ENCODE measurements around the gene ZNF333.

The ZNF333 gene

GRCh38 chr19:14682084-14682483 lies 7.8 kb upstream of the ZNF333 start:
- Histone ChIP-seq H3K27ac (replicated peaks; ENCODE audit: low read length) (no peak overlapping the region), H4K8ac (ENCODE audit: low read depth, low read length) (no peak overlapping the region), H3K79me1 (ENCODE audit: low read depth, low read length) (no peaks in the 10 kb centered on the region), H2AK5ac (ENCODE audit: low read depth, low read length) (no peak overlapping the region), H3K4me1 (ENCODE audit: control insufficient read depth in 2 of 2, insufficient read depth in 1 of 2, low read depth in 1 of 2, low read length in 2 of 2) (no peaks in the 10 kb centered on the region), H3K14ac (ENCODE audit: low read length) (no peak overlapping the region), H3K9me3 (replicated peaks in 1 of 2; ENCODE audit: control insufficient read depth in 2 of 2, insufficient read depth in 1 of 2, low read depth in 1 of 2, low read length in 2 of 2) (peaks cover 0 to 3% of the 10 kb centered on the region in 2 donors), H3K4ac (ENCODE audit: low read length) (no peak overlapping the region), H3K36me3 (replicated peaks in 1 of 2; ENCODE audit: control insufficient read depth in 2 of 2, insufficient read depth in 2 of 2, low read length in 2 of 2) (no peaks in the 10 kb centered on the region), H3K4me3 (ENCODE audit: low read length in 2 of 2) (no peak overlapping the region), H3K27me3 (ENCODE audit: control insufficient read depth in 3 of 3, insufficient read depth in 3 of 3, low read depth in 1 of 3, low read length in 3 of 3) (peaks cover 0 to 12% (median 4%) of the 10 kb centered on the region in 3 experiments), H3K23ac (ENCODE audit: low read depth, low read length, poor library complexity) (no peak overlapping the region), H3K4me2 (ENCODE audit: insufficient read depth, low read length, poor library complexity, severe bottlenecking) (no peak overlapping the region), H4K91ac (ENCODE audit: low read depth, low read length, poor library complexity) (no peak overlapping the region), H2BK120ac (ENCODE audit: low read depth, low read length) (no peak overlapping the region), H3K9ac (ENCODE audit: low read depth, low read length, poor library complexity) (no peak overlapping the region), H2BK5ac (ENCODE audit: low read length) (no peak overlapping the region), H2AFZ (ENCODE audit: low read length) (no peak overlapping the region), H2BK15ac (ENCODE audit: low read length) (no peak overlapping the region), H2BK12ac (ENCODE audit: low read length) (no peak overlapping the region), H3K18ac (ENCODE audit: low read length) (no peak overlapping the region)
- DNase-seq (ENCODE audit: low spot score): no peak
- WGBS, 2 donors (ENCODE audit: extremely low coverage in 2 of 2, insufficient read length in 2 of 2, insufficient replicate concordance in 1 of 2): 100% methylated on average over 2 of the region's 2 CpGs

DNA sequence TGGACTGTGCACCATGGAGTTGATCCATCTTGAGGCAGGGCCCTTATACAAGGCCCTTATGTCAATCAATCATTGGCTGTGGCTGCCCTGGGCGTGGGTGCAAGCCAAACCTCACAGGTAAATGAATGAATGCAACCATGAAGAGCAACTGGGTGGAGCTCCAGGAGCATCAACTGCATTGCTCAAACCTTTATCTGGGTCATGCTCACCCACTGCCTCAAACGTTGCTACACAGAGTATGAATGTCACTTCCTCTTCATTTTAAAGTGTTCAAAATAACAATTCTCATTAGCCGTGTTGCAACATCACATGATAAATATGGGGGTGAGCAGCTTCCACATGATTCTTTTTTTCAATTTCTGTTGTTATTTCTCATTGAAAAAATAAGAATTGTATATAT lies 6.4 kb upstream of the ZNF333 start:
- no peak overlapping the region for H3K27ac ChIP-seq (replicated peaks; ENCODE audit: low read length)
- no peaks in the 10 kb centered on the region for H3K79me1 ChIP-seq (ENCODE audit: low read depth, low read length)
- H2AK5ac ChIP-seq (ENCODE audit: low read depth, low read length): no peak overlapping the region
- H3K4ac ChIP-seq (ENCODE audit: low read length): no peak overlapping the region
- H2BK15ac ChIP-seq (ENCODE audit: low read length): no peak overlapping the region
- H4K8ac ChIP-seq (ENCODE audit: low read depth, low read length): no peak overlapping the region
- H2AFZ ChIP-seq (ENCODE audit: low read length): no peak overlapping the region
- no peak overlapping the region for H3K14ac ChIP-seq (ENCODE audit: low read length)
- no peak overlapping the region for H3K4me2 ChIP-seq (ENCODE audit: insufficient read depth, low read length, poor library complexity, severe bottlenecking)
- H2BK120ac ChIP-seq (ENCODE audit: low read depth, low read length): no peak overlapping the region
- H3K4me1 ChIP-seq (ENCODE audit: control insufficient read depth in 2 of 2, insufficient read depth in 1 of 2, low read depth in 1 of 2, low read length in 2 of 2): no peaks in the 10 kb centered on the region
- DNase-seq (ENCODE audit: low spot score): no peak
- no peak overlapping the region for H2BK5ac ChIP-seq (ENCODE audit: low read length)
- H3K9ac ChIP-seq (ENCODE audit: low read depth, low read length, poor library complexity): no peak overlapping the region
- H3K4me3 ChIP-seq (ENCODE audit: low read length in 2 of 2): no peak overlapping the region
- H4K91ac ChIP-seq (ENCODE audit: low read depth, low read length, poor library complexity): no peak overlapping the region
- no peaks in the 10 kb centered on the region for H3K36me3 ChIP-seq (replicated peaks in 1 of 2; ENCODE audit: control insufficient read depth in 2 of 2, insufficient read depth in 2 of 2, low read length in 2 of 2)
- H3K18ac ChIP-seq (ENCODE audit: low read length): no peak overlapping the region
- H3K27me3 ChIP-seq (ENCODE audit: control insufficient read depth in 3 of 3, insufficient read depth in 3 of 3, low read depth in 1 of 3, low read length in 3 of 3): peaks cover 0 to 12% (median 4%) of the 10 kb centered on the region in 3 experiments
- WGBS, 2 donors (ENCODE audit: extremely low coverage in 2 of 2, insufficient read length in 2 of 2, insufficient replicate concordance in 1 of 2): no CpG with 5 or more reads among the region's 3 CpGs
- peaks cover 0 to under 1% of the 10 kb centered on the region in 2 donors for H3K9me3 ChIP-seq (replicated peaks in 1 of 2; ENCODE audit: control insufficient read depth in 2 of 2, insufficient read depth in 1 of 2, low read depth in 1 of 2, low read length in 2 of 2)
- no peak overlapping the region for H2BK12ac ChIP-seq (ENCODE audit: low read length)
- H3K23ac ChIP-seq (ENCODE audit: low read depth, low read length, poor library complexity): no peak overlapping the region

DNA sequence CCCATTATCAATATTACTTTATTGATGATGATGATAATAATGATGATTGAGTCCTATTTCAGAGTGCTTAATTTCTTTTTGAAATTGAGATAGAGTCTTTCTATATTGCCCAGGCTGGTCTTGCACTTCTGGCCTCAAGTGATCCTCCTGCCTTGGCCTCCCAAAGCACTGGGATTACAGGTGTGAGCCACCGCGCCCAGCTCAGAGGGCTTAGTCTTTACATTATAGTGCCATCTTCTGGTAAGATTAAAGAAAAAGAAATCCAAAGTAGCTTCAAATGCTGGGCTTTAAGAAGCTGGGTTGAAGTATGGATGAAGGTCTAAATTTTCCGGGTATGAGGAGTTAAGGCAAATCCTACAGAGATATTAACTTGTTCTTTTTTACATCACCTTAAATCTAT lies 3.4 kb upstream of the ZNF333 start:
- no peak overlapping the region for H2AFZ ChIP-seq (ENCODE audit: low read length)
- H4K8ac ChIP-seq (ENCODE audit: low read depth, low read length): no peak overlapping the region
- H3K4me3 ChIP-seq (ENCODE audit: low read length in 2 of 2): no peak overlapping the region
- H3K4ac ChIP-seq (ENCODE audit: low read length): no peak overlapping the region
- no peak overlapping the region for H3K9ac ChIP-seq (ENCODE audit: low read depth, low read length, poor library complexity)
- WGBS, 2 donors (ENCODE audit: extremely low coverage in 2 of 2, insufficient read length in 2 of 2, insufficient replicate concordance in 1 of 2): no CpG with 5 or more reads among the region's 3 CpGs
- H2BK5ac ChIP-seq (ENCODE audit: low read length): no peak overlapping the region
- DNase-seq (ENCODE audit: low spot score): no peak
- H3K4me2 ChIP-seq (ENCODE audit: insufficient read depth, low read length, poor library complexity, severe bottlenecking): no peak overlapping the region
- no peaks in the 10 kb centered on the region for H3K4me1 ChIP-seq (ENCODE audit: control insufficient read depth in 2 of 2, insufficient read depth in 1 of 2, low read depth in 1 of 2, low read length in 2 of 2)
- no peak overlapping the region for H2AK5ac ChIP-seq (ENCODE audit: low read depth, low read length)
- no peaks in the 10 kb centered on the region for H3K9me3 ChIP-seq (replicated peaks in 1 of 2; ENCODE audit: control insufficient read depth in 2 of 2, insufficient read depth in 1 of 2, low read depth in 1 of 2, low read length in 2 of 2)
- no peak overlapping the region for H3K23ac ChIP-seq (ENCODE audit: low read depth, low read length, poor library complexity)
- no peak overlapping the region for H2BK12ac ChIP-seq (ENCODE audit: low read length)
- H3K79me1 ChIP-seq (ENCODE audit: low read depth, low read length): no peaks in the 10 kb centered on the region
- H2BK15ac ChIP-seq (ENCODE audit: low read length): no peak overlapping the region
- H4K91ac ChIP-seq (ENCODE audit: low read depth, low read length, poor library complexity): no peak overlapping the region
- peaks cover 0 to 12% (median 0%) of the 10 kb centered on the region in 3 experiments for H3K27me3 ChIP-seq (ENCODE audit: control insufficient read depth in 3 of 3, insufficient read depth in 3 of 3, low read depth in 1 of 3, low read length in 3 of 3)
- H3K14ac ChIP-seq (ENCODE audit: low read length): no peak overlapping the region
- H3K36me3 ChIP-seq (replicated peaks in 1 of 2; ENCODE audit: control insufficient read depth in 2 of 2, insufficient read depth in 2 of 2, low read length in 2 of 2): no peaks in the 10 kb centered on the region
- H3K27ac ChIP-seq (replicated peaks; ENCODE audit: low read length): no peak overlapping the region
- H3K18ac ChIP-seq (ENCODE audit: low read length): no peak overlapping the region
- H2BK120ac ChIP-seq (ENCODE audit: low read depth, low read length): no peak overlapping the region

DNA sequence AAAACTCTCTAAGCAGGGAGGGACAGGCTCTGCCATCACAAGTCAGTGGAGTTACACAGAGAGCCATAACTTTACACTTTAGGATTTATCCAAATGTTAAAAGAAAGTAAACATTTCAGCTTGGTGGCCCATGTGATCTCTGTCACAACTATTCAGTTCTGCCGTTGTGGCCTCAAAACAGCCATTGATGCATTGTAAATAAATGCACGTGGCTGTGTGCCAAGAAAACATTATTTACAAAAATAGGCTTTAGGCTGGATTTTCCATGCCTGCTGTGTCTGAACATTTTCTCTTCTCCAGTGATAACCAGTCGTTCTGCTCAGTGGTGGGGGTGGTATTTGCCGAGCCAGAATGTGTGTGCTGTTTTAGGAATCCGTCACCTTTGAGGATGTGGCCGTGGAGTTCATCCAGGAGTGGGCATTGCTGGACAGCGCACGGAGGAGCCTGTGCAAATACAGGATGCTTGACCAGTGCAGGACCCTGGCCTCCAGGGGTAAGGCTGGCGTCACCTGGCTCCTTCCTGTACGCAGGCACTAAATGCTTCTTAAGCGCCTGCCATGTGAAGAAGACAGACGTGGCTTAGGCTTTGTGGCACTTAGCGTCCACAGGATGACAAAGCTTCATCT lies 4.9 kb downstream of the ZNF333 start:
- Histone ChIP-seq H3K14ac (ENCODE audit: low read length) (no peak overlapping the region), H4K8ac (ENCODE audit: low read depth, low read length) (no peak overlapping the region), H2BK12ac (ENCODE audit: low read length) (peak overlapping the region; percentile 12), H3K9me3 (replicated peaks in 1 of 2; ENCODE audit: control insufficient read depth in 2 of 2, insufficient read depth in 1 of 2, low read depth in 1 of 2, low read length in 2 of 2) (no peaks in the 10 kb centered on the region), H2AK5ac (ENCODE audit: low read depth, low read length) (no peak overlapping the region), H2BK120ac (ENCODE audit: low read depth, low read length) (no peak overlapping the region), H3K4ac (ENCODE audit: low read length) (no peak overlapping the region), H3K4me1 (ENCODE audit: control insufficient read depth in 2 of 2, insufficient read depth in 1 of 2, low read depth in 1 of 2, low read length in 2 of 2) (no peaks in the 10 kb centered on the region), H3K4me3 (ENCODE audit: low read length in 2 of 2) (peak overlapping the region in 1 of 2 donors; percentile 48), H3K23ac (ENCODE audit: low read depth, low read length, poor library complexity) (no peak overlapping the region), H3K27me3 (ENCODE audit: control insufficient read depth in 3 of 3, insufficient read depth in 3 of 3, low read depth in 1 of 3, low read length in 3 of 3) (no peaks in the 10 kb centered on the region), H3K36me3 (replicated peaks in 1 of 2; ENCODE audit: control insufficient read depth in 2 of 2, insufficient read depth in 2 of 2, low read length in 2 of 2) (peaks cover 20 to 59% of the 10 kb centered on the region in 2 donors), H3K18ac (ENCODE audit: low read length) (no peak overlapping the region), H3K9ac (ENCODE audit: low read depth, low read length, poor library complexity) (no peak overlapping the region), H3K27ac (replicated peaks; ENCODE audit: low read length) (no peak overlapping the region), H4K91ac (ENCODE audit: low read depth, low read length, poor library complexity) (no peak overlapping the region), H3K4me2 (ENCODE audit: insufficient read depth, low read length, poor library complexity, severe bottlenecking) (no peak overlapping the region), H3K79me1 (ENCODE audit: low read depth, low read length) (peaks cover 2% of the 10 kb centered on the region), H2BK5ac (ENCODE audit: low read length) (no peak overlapping the region), H2BK15ac (ENCODE audit: low read length) (no peak overlapping the region), H2AFZ (ENCODE audit: low read length) (no peak overlapping the region)
- no peak for DNase-seq (ENCODE audit: low spot score)
- no CpG with 5 or more reads among the region's 13 CpGs for WGBS, 2 donors (ENCODE audit: extremely low coverage in 2 of 2, insufficient read length in 2 of 2, insufficient replicate concordance in 1 of 2)
